GM12878 (cell line): ENCODE data around the gene THTPA. TPM values are rescaled to one million over a fixed set of nuclear protein-coding genes. Genes with fewer than 3 reads are reported as not detected.
A peak's percentile ranks its signal among the peaks of the same experiment; 100 is the strongest.

ENCODE experiments used
- BACH1 ChIP-seq: fragments of 450-650 bp; IDR thresholded peaks from 2 replicates; pipeline ENCODE4 v1.6.1; 2017; ENCODE audit warnings: mild to moderate bottlenecking, borderline replicate concordance
- BHLHE40 ChIP-seq, 2 experiments: fragments of 450-650 bp in 1 of 2; IDR thresholded peaks; 2 replicates each; pipeline ENCODE4 v1.6.1; 2011 to 2017; ENCODE audit warnings: low read depth in 2 of 2, borderline replicate concordance in 1 of 2, improper control_type of control experiment in 1 of 2, low read length in 1 of 2, mild to moderate bottlenecking in 1 of 2
- CBX3 ChIP-seq: fragments of 200-600 bp; sonication (generic); IDR thresholded peaks from 2 replicates; pipeline ENCODE4 v1.6.1; 2016; ENCODE audit warnings: low read depth, borderline replicate concordance
- EP300 ChIP-seq, 2 experiments: fragments of 150-350 bp in 1 of 2; IDR thresholded peaks; 2 replicates each; pipeline ENCODE4 v1.6.1; 2011 to 2012; ENCODE audit warnings: low read depth in 2 of 2, low read length in 2 of 2, borderline replicate concordance in 1 of 2, improper control_type of control experiment in 1 of 2, inconsistent platforms in 1 of 2; ENCODE audit not compliant: control insufficient read depth in 1 of 2
- FOXK2 ChIP-seq: fragments of 450-650 bp; IDR thresholded peaks from 2 replicates; pipeline ENCODE4 v1.6.1; 2017; ENCODE audit warnings: mild to moderate bottlenecking, moderate library complexity
- HDGF ChIP-seq: fragments of 450-650 bp; IDR thresholded peaks from 2 replicates; pipeline ENCODE4 v1.6.1; 2016; ENCODE audit warnings: antibody characterized with exemption
- IKZF2 ChIP-seq, 2 experiments: fragments of 450-650 bp; IDR thresholded peaks; 2 replicates each; pipeline ENCODE4 v1.6.1; 2017; ENCODE audit warnings: mild to moderate bottlenecking in 2 of 2, moderate library complexity in 2 of 2
- LARP7 ChIP-seq: fragments of 450-650 bp; IDR thresholded peaks from 2 replicates; pipeline ENCODE4 v1.6.1; 2017; ENCODE audit warnings: mild to moderate bottlenecking
- MLLT1 ChIP-seq: fragments of 450-650 bp; IDR thresholded peaks from 2 replicates; pipeline ENCODE4 v1.6.1; 2016; ENCODE audit warnings: mild to moderate bottlenecking
- NKRF ChIP-seq: fragments of 450-650 bp; conservative IDR thresholded peaks from 2 replicates; pipeline ENCODE4 v1.6.1; 2017; ENCODE audit warnings: mild to moderate bottlenecking, moderate library complexity
- PAX5 ChIP-seq: IDR thresholded peaks from 2 replicates; pipeline ENCODE4 v1.6.1; 2011; ENCODE audit warnings: low read depth, low read length, borderline replicate concordance
- PKNOX1 ChIP-seq: fragments of 450-650 bp; IDR thresholded peaks from 2 replicates; pipeline ENCODE4 v1.6.1; 2016; ENCODE audit warnings: mild to moderate bottlenecking
- SPI1 ChIP-seq: IDR thresholded peaks from 2 replicates; pipeline ENCODE4 v1.6.1; 2011; ENCODE audit warnings: low read depth, mild to moderate bottlenecking, low read length, moderate library complexity, borderline replicate concordance; ENCODE audit not compliant: insufficient read depth
- SREBF2 ChIP-seq: IDR thresholded peaks from 2 replicates; pipeline ENCODE4 v1.6.1; 2012; ENCODE audit warnings: mild to moderate bottlenecking, low read length
- TAF1 ChIP-seq: IDR thresholded peaks from 2 replicates; pipeline ENCODE4 v1.6.1; 2011; ENCODE audit warnings: mild to moderate bottlenecking, low read depth, low read length, borderline replicate concordance
- ZSCAN29 ChIP-seq: fragments of 450-650 bp; IDR thresholded peaks from 2 replicates; pipeline ENCODE4 v1.6.1; 2017; ENCODE audit warnings: mild to moderate bottlenecking, moderate library complexity
- polyA plus RNA-seq, 11 experiments: library from polyadenylated mRNA; depleted of rRNA in 4 of 11; unstranded in 6 of 11; stranded (reverse) in 5 of 11; fragments of >200 nt; fragmentation: Nextera tagmentation in 4 of 11; fragmentation: Illumina TruSeq in 1 of 11; extraction: Ambion mirVana in 4 of 11; extraction: Trizol in 1 of 11; gene quantifications; 1 replicate in 1 of 11; 2 replicates in 10 of 11; pipeline versions ENCODE4 v1.2.1 to v1.2.3, GENCODE V29; 2011 to 2016; ENCODE audit warnings: inconsistent platforms in 2 of 11, missing spikeins in 2 of 11, low read depth in 1 of 11
- total RNA-seq, 4 experiments: library from RNA; depleted of rRNA in 3 of 4; stranded (reverse); fragments of >200 nt in 3 of 4; fragmentation: Illumina TruSeq in 1 of 4; extraction: Trizol in 1 of 4; gene quantifications; 2 replicates each; pipeline versions ENCODE4 v1.2.1 to v1.2.3, GENCODE V29; 2013 to 2021
- TF ChIP-seq, protein P1 (sequence below): fragments of 450-650 bp; IDR thresholded peaks from 2 replicates; pipeline ENCODE4 v1.6.1; 2014; ENCODE audit warnings: mild to moderate bottlenecking
- TF ChIP-seq, protein P2 (sequence below): fragments of 450-650 bp; IDR thresholded peaks from 2 replicates; pipeline ENCODE4 v1.6.1; 2017; ENCODE audit warnings: mild to moderate bottlenecking, moderate library complexity

THTPA gene
- total and polyA plus RNA-seq, 10 of the 15 experiments (the other 5 are each of a cell fraction or from before 2014, with no cell fraction given): 3.1 to 24.9 (median 12.8) TPM

GRCh38 chr14:23567186-23568020 lies 11.3 kb downstream of the THTPA start, which contains the start of gene AP1G2 (continued):
- TF ChIP-seq LARP7: peak; percentile 65; the same call in 1 of the 2 replicates
- peak; percentile 91 for TF ChIP-seq HDGF
- TF ChIP-seq ZSCAN29: no peak
- TF ChIP-seq CBX3: no peak
- TF ChIP-seq, protein P1, sequence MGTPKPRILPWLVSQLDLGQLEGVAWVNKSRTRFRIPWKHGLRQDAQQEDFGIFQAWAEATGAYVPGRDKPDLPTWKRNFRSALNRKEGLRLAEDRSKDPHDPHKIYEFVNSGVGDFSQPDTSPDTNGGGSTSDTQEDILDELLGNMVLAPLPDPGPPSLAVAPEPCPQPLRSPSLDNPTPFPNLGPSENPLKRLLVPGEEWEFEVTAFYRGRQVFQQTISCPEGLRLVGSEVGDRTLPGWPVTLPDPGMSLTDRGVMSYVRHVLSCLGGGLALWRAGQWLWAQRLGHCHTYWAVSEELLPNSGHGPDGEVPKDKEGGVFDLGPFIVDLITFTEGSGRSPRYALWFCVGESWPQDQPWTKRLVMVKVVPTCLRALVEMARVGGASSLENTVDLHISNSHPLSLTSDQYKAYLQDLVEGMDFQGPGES: peak; percentile 57; the same call in 1 of the 2 replicates
- 0 out of 2 replicates have a peak, but pooled peaks have one; percentile 67 for TF ChIP-seq BACH1
- peak; percentile 62; the same call in 1 of the 2 replicates for TF ChIP-seq TAF1
- 0 out of 2 replicates have a peak, but pooled peaks have one; percentile 44 for TF ChIP-seq PKNOX1
- TF ChIP-seq, protein P2, sequence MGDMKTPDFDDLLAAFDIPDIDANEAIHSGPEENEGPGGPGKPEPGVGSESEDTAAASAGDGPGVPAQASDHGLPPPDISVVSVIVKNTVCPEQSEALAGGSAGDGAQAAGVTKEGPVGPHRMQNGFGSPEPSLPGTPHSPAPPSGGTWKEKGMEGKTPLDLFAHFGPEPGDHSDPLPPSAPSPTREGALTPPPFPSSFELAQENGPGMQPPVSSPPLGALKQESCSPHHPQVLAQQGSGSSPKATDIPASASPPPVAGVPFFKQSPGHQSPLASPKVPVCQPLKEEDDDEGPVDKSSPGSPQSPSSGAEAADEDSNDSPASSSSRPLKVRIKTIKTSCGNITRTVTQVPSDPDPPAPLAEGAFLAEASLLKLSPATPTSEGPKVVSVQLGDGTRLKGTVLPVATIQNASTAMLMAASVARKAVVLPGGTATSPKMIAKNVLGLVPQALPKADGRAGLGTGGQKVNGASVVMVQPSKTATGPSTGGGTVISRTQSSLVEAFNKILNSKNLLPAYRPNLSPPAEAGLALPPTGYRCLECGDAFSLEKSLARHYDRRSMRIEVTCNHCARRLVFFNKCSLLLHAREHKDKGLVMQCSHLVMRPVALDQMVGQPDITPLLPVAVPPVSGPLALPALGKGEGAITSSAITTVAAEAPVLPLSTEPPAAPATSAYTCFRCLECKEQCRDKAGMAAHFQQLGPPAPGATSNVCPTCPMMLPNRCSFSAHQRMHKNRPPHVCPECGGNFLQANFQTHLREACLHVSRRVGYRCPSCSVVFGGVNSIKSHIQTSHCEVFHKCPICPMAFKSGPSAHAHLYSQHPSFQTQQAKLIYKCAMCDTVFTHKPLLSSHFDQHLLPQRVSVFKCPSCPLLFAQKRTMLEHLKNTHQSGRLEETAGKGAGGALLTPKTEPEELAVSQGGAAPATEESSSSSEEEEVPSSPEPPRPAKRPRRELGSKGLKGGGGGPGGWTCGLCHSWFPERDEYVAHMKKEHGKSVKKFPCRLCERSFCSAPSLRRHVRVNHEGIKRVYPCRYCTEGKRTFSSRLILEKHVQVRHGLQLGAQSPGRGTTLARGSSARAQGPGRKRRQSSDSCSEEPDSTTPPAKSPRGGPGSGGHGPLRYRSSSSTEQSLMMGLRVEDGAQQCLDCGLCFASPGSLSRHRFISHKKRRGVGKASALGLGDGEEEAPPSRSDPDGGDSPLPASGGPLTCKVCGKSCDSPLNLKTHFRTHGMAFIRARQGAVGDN: peak; percentile 74
- TF ChIP-seq SPI1: 0 out of 2 replicates have a peak, but pooled peaks have one; percentile 3
- peak; percentile 41 for TF ChIP-seq FOXK2
- peak; percentile 59; the same call in 1 of the 2 replicates for TF ChIP-seq NKRF
- no peak for TF ChIP-seq SREBF2
- peak in 1 of 2 experiments; percentile 42; a peak in 1 of 4 replicates for TF ChIP-seq IKZF2 (IDR thresholded peaks at IDR 0.05)
- peak in 1 of 2 experiments; percentile 13; a peak in 1 of 4 replicates for TF ChIP-seq BHLHE40 (IDR thresholded peaks at IDR 0.05; ENCODE audit: borderline replicate concordance in 1 of 2, low read depth in 2 of 2, low read length in 1 of 2)
- 0 out of 4 replicates have a peak, but pooled peaks of 1 of the 2 experiments have one; percentile 31 for TF ChIP-seq EP300 (IDR thresholded peaks at IDR 0.05; ENCODE audit: borderline replicate concordance in 1 of 2, control insufficient read depth in 1 of 2, low read depth in 2 of 2, low read length in 2 of 2)
- peak; percentile 88 for TF ChIP-seq MLLT1
- TF ChIP-seq PAX5: 0 out of 2 replicates have a peak, but pooled peaks have one; percentile 47
